ENCODE measurements around the gene MAGI2. TPM values are rescaled to one million over a fixed set of nuclear protein-coding genes. Genes with fewer than 3 reads are reported as not detected.
"Not testable (repeated sequence)": the region's sequence is repeated elsewhere in the genome, so short reads cannot be mapped to it uniquely, and the experiment has no call there.

Gene MAGI2
- total RNA-seq, 1 donor from 2014 or later, result 6.3 TPM

GRCh38 chr7:78571292-78571691 lies 882.2 kb downstream of the MAGI2 start:
- intact Hi-C loops (cut with DNase I), result no loop called here
- no peak for DNase-seq (ENCODE audit: low spot score)

- intact Hi-C loops (cut with DNase I), result no loop called here
- DNase-seq (ENCODE audit: low spot score), result no peak
Observed at GRCh38 chr7:78568690-78569089, 884.8 kb downstream of the MAGI2 start.

- intact Hi-C loops (cut with DNase I), result no loop called here
- no peak for DNase-seq (ENCODE audit: low spot score)
Observed at GRCh38 chr7:78567836-78568235, 885.6 kb downstream of the MAGI2 start.

GRCh38 chr7:78565784-78566183 lies 887.7 kb downstream of the MAGI2 start:
- no peak for DNase-seq (ENCODE audit: low spot score)

GRCh38 chr7:78563191-78563590 lies 890.3 kb downstream of the MAGI2 start:
- intact Hi-C loops (cut with DNase I), result no loop called here
- no peak for DNase-seq (ENCODE audit: low spot score)

More at GRCh38 chr7:78565784-78566183, 887.7 kb downstream of the MAGI2 start:
- intact Hi-C loops (cut with DNase I), result no loop called here

GRCh38 chr7:78562191-78562590 lies 891.3 kb downstream of the MAGI2 start:
- intact Hi-C loops (cut with DNase I), result no loop called here

GRCh38 chr7:78558566-78558965 lies 894.9 kb downstream of the MAGI2 start:
- no peak for DNase-seq (ENCODE audit: low spot score)
- intact Hi-C loops (cut with DNase I), result no loop called here

More at GRCh38 chr7:78562191-78562590, 891.3 kb downstream of the MAGI2 start:
- DNase-seq (ENCODE audit: low spot score), result no peak

- DNase-seq (ENCODE audit: low spot score), result no peak
- intact Hi-C loops (cut with DNase I), result no loop called here
Observed at GRCh38 chr7:78543976-78544375, 909.5 kb downstream of the MAGI2 start.

- DNase-seq (ENCODE audit: low spot score), result no peak
- intact Hi-C loops (cut with DNase I), result no loop called here
Observed at GRCh38 chr7:78542981-78543380, 910.5 kb downstream of the MAGI2 start.

GRCh38 chr7:78542541-78542940 lies 910.9 kb downstream of the MAGI2 start:
- intact Hi-C loops (cut with DNase I), result no loop called here
- DNase-seq (ENCODE audit: low spot score), result no peak

GRCh38 chr7:78539825-78540224 lies 913.6 kb downstream of the MAGI2 start:
- intact Hi-C loops (cut with DNase I), result no loop called here
- DNase-seq (ENCODE audit: low spot score), result no peak

- intact Hi-C loops (cut with DNase I), result no loop called here
- no peak for DNase-seq (ENCODE audit: low spot score)
Observed at GRCh38 chr7:78535655-78536054, 917.8 kb downstream of the MAGI2 start.

- DNase-seq (ENCODE audit: low spot score), result no peak
- intact Hi-C loops (cut with DNase I), result no loop called here
Observed at GRCh38 chr7:78530351-78530750, 923.1 kb downstream of the MAGI2 start.

GRCh38 chr7:78529392-78529791 lies 924.1 kb downstream of the MAGI2 start:
- DNase-seq (ENCODE audit: low spot score), result no peak
- intact Hi-C loops (cut with DNase I), result no loop called here

- intact Hi-C loops (cut with DNase I), result no loop called here
- DNase-seq (ENCODE audit: low spot score), result no peak
Observed at GRCh38 chr7:78528964-78529363, 924.5 kb downstream of the MAGI2 start.

GRCh38 chr7:78523930-78524329 lies 929.5 kb downstream of the MAGI2 start:
- intact Hi-C loops (cut with DNase I), result no loop called here
- no peak for DNase-seq (ENCODE audit: low spot score)

- DNase-seq (ENCODE audit: low spot score), result no peak
- intact Hi-C loops (cut with DNase I), result no loop called here
Observed at GRCh38 chr7:78521961-78522360, 931.5 kb downstream of the MAGI2 start.

- intact Hi-C loops (cut with DNase I), result no loop called here
Observed at GRCh38 chr7:78516450-78516849, 937.0 kb downstream of the MAGI2 start.

GRCh38 chr7:78514634-78515033 lies 938.8 kb downstream of the MAGI2 start:
- no peak for DNase-seq (ENCODE audit: low spot score)
- intact Hi-C loops (cut with DNase I), result no loop called here

More at GRCh38 chr7:78516450-78516849, 937.0 kb downstream of the MAGI2 start:
- no peak for DNase-seq (ENCODE audit: low spot score)

GRCh38 chr7:78510580-78511188 lies 942.8 kb downstream of the MAGI2 start:
- intact Hi-C loops (cut with DNase I), result no loop called here
- DNase-seq (ENCODE audit: low spot score), result no peak

GRCh38 chr7:78503301-78503700 lies 950.2 kb downstream of the MAGI2 start:
- intact Hi-C loops (cut with DNase I); DNase-seq (ENCODE audit: low spot score): not testable (repeated sequence)

GRCh38 chr7:78501064-78501463 lies 952.4 kb downstream of the MAGI2 start:
- intact Hi-C loops (cut with DNase I), result no loop called here
- no peak for DNase-seq (ENCODE audit: low spot score)
